ENCODE data around the gene PSME3IP1.

DNA sequence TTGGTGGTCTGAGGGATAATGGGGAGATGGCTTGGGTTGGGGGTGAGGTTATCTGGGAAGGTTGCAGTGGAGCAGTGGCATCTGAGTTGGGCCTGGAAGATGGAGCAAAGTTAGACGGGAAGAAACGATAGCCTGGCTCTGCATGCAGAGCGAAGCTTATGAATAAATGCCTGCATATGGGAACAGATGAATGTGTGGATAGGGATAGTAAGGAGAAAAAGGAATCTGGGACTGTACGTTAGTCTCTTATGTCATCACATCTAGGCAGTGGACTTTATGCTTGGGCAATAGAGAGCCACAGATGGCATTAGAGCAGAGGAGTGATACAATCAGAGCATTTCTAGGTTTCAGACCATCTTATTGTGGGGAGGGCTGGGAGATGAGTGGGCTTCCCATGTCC lies 60.5 kb downstream of the PSME3IP1 start:
- TF ChIP-seq NFIC (IDR thresholded peaks at IDR 0.05) (no peak), TAF1 (IDR thresholded peaks at IDR 0.05; ENCODE audit: low read depth) (no peak), TCF12 (IDR thresholded peaks at IDR 0.05; ENCODE audit: low read depth) (no peak), CREB1 (IDR thresholded peaks at IDR 0.05; ENCODE audit: low read depth) (no peak), EP300 (IDR thresholded peaks at IDR 0.05; ENCODE audit: borderline replicate concordance) (no peak), RAD21 (IDR thresholded peaks at IDR 0.05; ENCODE audit: low read depth) (no peak), EGR1 (IDR thresholded peaks at IDR 0.05) (no peak), FOXM1 (IDR thresholded peaks at IDR 0.05; ENCODE audit: borderline replicate concordance, low read depth) (no peak), YY1 (IDR thresholded peaks at IDR 0.05; ENCODE audit: low read depth) (no peak)
- TF ChIP-seq, protein P1, sequence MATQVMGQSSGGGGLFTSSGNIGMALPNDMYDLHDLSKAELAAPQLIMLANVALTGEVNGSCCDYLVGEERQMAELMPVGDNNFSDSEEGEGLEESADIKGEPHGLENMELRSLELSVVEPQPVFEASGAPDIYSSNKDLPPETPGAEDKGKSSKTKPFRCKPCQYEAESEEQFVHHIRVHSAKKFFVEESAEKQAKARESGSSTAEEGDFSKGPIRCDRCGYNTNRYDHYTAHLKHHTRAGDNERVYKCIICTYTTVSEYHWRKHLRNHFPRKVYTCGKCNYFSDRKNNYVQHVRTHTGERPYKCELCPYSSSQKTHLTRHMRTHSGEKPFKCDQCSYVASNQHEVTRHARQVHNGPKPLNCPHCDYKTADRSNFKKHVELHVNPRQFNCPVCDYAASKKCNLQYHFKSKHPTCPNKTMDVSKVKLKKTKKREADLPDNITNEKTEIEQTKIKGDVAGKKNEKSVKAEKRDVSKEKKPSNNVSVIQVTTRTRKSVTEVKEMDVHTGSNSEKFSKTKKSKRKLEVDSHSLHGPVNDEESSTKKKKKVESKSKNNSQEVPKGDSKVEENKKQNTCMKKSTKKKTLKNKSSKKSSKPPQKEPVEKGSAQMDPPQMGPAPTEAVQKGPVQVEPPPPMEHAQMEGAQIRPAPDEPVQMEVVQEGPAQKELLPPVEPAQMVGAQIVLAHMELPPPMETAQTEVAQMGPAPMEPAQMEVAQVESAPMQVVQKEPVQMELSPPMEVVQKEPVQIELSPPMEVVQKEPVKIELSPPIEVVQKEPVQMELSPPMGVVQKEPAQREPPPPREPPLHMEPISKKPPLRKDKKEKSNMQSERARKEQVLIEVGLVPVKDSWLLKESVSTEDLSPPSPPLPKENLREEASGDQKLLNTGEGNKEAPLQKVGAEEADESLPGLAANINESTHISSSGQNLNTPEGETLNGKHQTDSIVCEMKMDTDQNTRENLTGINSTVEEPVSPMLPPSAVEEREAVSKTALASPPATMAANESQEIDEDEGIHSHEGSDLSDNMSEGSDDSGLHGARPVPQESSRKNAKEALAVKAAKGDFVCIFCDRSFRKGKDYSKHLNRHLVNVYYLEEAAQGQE (IDR thresholded peaks at IDR 0.05; ENCODE audit: low read depth): no peak
- TF ChIP-seq, protein P2, sequence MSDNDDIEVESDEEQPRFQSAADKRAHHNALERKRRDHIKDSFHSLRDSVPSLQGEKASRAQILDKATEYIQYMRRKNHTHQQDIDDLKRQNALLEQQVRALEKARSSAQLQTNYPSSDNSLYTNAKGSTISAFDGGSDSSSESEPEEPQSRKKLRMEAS (IDR thresholded peaks at IDR 0.05): no peak

All from Ishikawa (cell line).